Motor neuron (in vitro differentiated cells): ENCODE results near the gene C7orf25. TPM values are rescaled to one million over a fixed set of nuclear protein-coding genes. Genes with fewer than 3 reads are reported as not detected.

Experiments
- total RNA-seq, 8 experiments: library from RNA; unstranded; fragments of 300-600 nt; gene quantifications; 2 replicates each; pipeline versions ENCODE4 v1.2.3 to v1.2.4, GENCODE V29; 2022

Gene C7orf25
- total RNA-seq, 8 experiments from 2014 or later = 3.5 to 12.1 (median 4.5) TPM

Other genes with a start within 250 kb of the C7orf25 start
- gene PSMA2, start 20.1 kb upstream of the C7orf25 start, total RNA-seq = 100 to 1,000 TPM in 2 of 8 experiments, 10 to 100 TPM in 6; 68.7 to 129 (median 93.6) TPM
- 10 to 100 TPM; 49.4 to 95.6 (median 76.1) TPM for gene MRPL32, start 20.3 kb upstream of the C7orf25 start, total RNA-seq
- 10 to 100 TPM in 5 of 8 experiments, 1 to 10 TPM in 1, under 1 TPM in 2; 0.09 to 16.7 (median 10.6) TPM for gene HECW1, start 200.6 kb upstream of the C7orf25 start, total RNA-seq